ENCODE data around the gene SRSF4.

DNA sequence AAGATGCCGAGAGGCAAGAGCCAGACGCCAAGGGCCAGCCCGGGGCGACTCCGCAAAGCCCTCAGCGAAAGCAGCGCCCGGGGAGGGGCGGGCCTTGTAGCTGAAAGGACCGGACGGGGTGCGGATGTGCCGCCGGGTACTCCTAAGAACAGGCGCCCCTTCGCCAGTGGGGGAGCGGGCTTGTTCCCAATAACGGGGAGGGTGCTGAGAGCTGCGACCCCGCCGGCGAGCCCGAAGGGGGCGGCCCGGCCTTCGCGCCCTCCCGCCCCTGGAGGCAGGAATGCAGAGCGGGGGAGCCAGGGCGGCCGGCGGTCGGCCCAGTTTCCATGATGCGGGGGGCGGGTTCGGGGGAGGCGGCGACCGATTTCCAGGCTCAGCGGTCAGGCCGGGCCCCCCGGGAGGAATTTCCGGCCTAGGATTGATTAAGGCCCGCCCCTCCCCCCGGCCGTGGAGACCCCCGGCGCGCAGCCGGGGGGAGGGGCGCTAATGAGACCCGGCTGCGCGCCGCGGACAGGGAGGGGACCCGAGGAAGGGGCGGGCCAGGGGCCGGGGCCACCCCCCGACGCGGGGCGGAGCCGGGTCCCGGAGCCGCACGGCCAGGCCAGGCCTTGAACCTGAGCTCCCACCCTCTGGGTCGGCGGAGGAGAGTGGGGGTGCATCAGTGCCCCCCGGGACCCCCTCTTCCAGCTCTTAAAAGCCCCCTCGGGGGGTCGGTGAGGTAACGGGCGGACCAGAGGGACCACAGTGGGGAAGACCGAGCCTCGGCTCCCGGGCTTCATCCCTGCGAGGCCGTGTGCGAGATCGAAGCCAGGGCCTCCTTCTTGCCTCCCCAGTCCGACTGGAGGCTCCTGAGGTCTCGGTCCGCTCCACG, 57.1 kb downstream of the SRSF4 start:
- TF ChIP-seq CTCF (IDR thresholded peaks at IDR 0.05; ENCODE audit: low read depth, low read length, poor library complexity, severe bottlenecking) (no peak), EZH2phosphoT487 (IDR thresholded peaks at IDR 0.05; ENCODE audit: borderline replicate concordance, low read length) (peak; percentile 19; the same call in 1 of the 2 replicates)
